Small intestine (tissue), 7 donors: ENCODE results near the gene ATXN3. TPM values are rescaled to one million over a fixed set of nuclear protein-coding genes. Genes with fewer than 3 reads are reported as not detected.

Source experiments
- DNase-seq, 2 donors: peaks; one replicate each; pipeline versions ENCODE4 v3.0.0 to v3.0.0-alpha.2; 2013
- FAIRE-seq: peaks from 2 replicates; lab custom pipeline; 2012; peaks lifted over from hg19 to GRCh38; lab: Jason Lieb, UNC
- H3K27ac ChIP-seq, 3 donors: one replicate each; pipeline ENCODE4 v1.5.1; 2013; ENCODE audit warnings: low read length in 2 of 3, mild to moderate bottlenecking in 2 of 3, control low read depth in 1 of 3, inconsistent platforms in 1 of 3, low read depth in 1 of 3, moderate library complexity in 1 of 3
- H3K27me3 ChIP-seq, 3 donors: one replicate each; pipeline ENCODE4 v1.6.1; 2013; ENCODE audit warnings: low read length in 3 of 3, inconsistent platforms in 1 of 3; ENCODE audit not compliant: control insufficient read depth in 3 of 3, insufficient read depth in 3 of 3
- H3K36me3 ChIP-seq, 3 donors: one replicate each; pipeline ENCODE4 v1.6.1; 2013; ENCODE audit warnings: low read length in 3 of 3, inconsistent platforms in 1 of 3, low read depth in 1 of 3, mild to moderate bottlenecking in 1 of 3, moderate library complexity in 1 of 3; ENCODE audit not compliant: control insufficient read depth in 3 of 3, insufficient read depth in 2 of 3
- H3K4me1 ChIP-seq, 3 donors: one replicate each; pipeline ENCODE4 v1.6.1; 2013; ENCODE audit warnings: low read length in 2 of 3, inconsistent platforms in 1 of 3, low read depth in 1 of 3, mild to moderate bottlenecking in 1 of 3, moderate library complexity in 1 of 3; ENCODE audit not compliant: control insufficient read depth in 3 of 3, insufficient read depth in 2 of 3
- H3K4me3 ChIP-seq, 3 donors: one replicate each; pipeline ENCODE4 v1.5.1; 2013; ENCODE audit warnings: low read length in 3 of 3, control low read depth in 1 of 3, inconsistent platforms in 1 of 3, low read depth in 1 of 3, mild to moderate bottlenecking in 1 of 3, moderate library complexity in 1 of 3
- H3K9me3 ChIP-seq, 2 donors: one replicate each; pipeline ENCODE4 v1.6.1; 2013; ENCODE audit warnings: low read depth in 1 of 2, low read length in 1 of 2; ENCODE audit not compliant: control insufficient read depth in 2 of 2, insufficient read depth in 1 of 2
- WGBS, 3 donors: extraction: QIAGEN DNeasy Blood & Tissue Kit; methylation state at CpG; one replicate each; pipeline ENCODE4 v1.1.7; 2013; 5-methylcytosine and 5-hydroxymethylcytosine counted together
- polyA plus RNA-seq, 4 donors: library from polyadenylated mRNA; stranded (reverse) in 3 of 4; unstranded in 1 of 4; fragments of 200-250 nt in 3 of 4; fragments of 120-200 nt in 1 of 4; gene quantifications; one replicate each; pipeline versions ENCODE4 v1.2.1 to v1.2.3, GENCODE V29; 2013
- donor health status: healthy with polysubstance abuse.
- donor health status: control.
- donor health status: control.
- donor health status: Bipolar disorder and iron deficiency.
- donor health status: healthy.

Gene ATXN3
- polyA plus RNA-seq, 4 donors, result 6.8 to 15.6 (median 9.0) TPM

DNA sequence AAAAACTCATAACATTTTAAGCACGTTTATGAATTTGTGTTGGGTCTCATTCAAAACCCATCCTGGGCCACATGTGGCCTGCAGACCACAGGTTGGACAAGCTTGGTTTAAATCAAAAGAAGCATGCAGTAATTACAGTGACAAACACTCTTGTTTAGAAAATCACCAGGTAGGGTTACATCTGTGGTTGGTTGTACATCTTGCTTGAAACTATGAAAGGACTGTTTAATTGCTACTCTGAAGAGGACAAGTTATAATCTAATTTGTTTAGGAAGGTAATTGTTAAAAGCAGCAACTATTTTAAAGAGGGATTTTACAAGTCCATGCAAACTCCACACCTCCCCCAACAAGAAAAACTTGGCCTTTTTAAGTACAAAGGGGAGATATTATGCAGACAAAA lies 70.5 kb downstream of the ATXN3 start:
- WGBS, 3 donors, result 17 to 57% (median 29%) methylated on average over 1 of the region's 1 CpG
- Histone ChIP-seq H3K4me1 (peaks cover 0 to 18% (median 3%) of the 10 kb centered on the region in 3 donors), H3K36me3 (peaks cover 0 to 22% (median 2%) of the 10 kb centered on the region in 3 donors), H3K9me3 (no peaks in the 10 kb centered on the region), H3K27ac (no peak overlapping the region), H3K4me3 (no peak overlapping the region), H3K27me3 (no peaks in the 10 kb centered on the region)
- FAIRE-seq (no peak), DNase-seq (no peak)

- no peak overlapping the region for H3K4me3 ChIP-seq
- 22 to 67% (median 40%) methylated on average over 11 of the region's 11 CpGs for WGBS, 3 donors
- peaks cover 0 to 30% (median 2%) of the 10 kb centered on the region in 3 donors for H3K36me3 ChIP-seq
- H3K4me1 ChIP-seq, result peaks cover 0 to 18% (median 3%) of the 10 kb centered on the region in 3 donors
- H3K27ac ChIP-seq, result peak overlapping the region in 2 of 3 donors; percentile 40 to 59
- H3K27me3 ChIP-seq, result no peaks in the 10 kb centered on the region
- DNase-seq (peak; percentile 58 to 72), FAIRE-seq (no peak)
- no peaks in the 10 kb centered on the region for H3K9me3 ChIP-seq
Measured at GRCh38 chr14:92033906-92034687, 72.3 kb downstream of the ATXN3 start.

DNA sequence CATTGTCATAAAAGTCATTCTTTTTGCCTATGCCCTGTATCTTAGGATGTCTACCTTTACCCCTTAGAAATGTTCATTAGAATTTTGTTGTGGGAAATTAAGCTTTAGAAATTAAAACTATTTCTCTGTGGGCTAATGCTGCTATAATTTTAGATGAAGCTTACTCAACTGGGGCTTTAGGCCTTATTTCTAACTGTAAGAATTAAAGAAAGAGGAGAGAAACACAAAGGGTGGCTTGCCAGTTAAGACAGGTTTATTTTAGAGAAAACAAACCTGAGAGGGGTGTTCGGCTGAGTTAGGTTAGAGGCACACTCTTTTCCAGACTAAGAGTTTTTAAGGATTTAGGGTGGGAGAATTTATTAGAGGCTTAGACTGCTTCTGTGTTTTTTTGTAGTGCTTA lies 72.9 kb downstream of the ATXN3 start:
- DNase-seq (no peak), FAIRE-seq (no peak)
- Histone ChIP-seq H3K36me3 (peaks cover 0 to 30% (median 2%) of the 10 kb centered on the region in 3 donors), H3K4me1 (peaks cover 0 to 18% (median 3%) of the 10 kb centered on the region in 3 donors), H3K27me3 (no peaks in the 10 kb centered on the region), H3K4me3 (no peak overlapping the region), H3K9me3 (no peaks in the 10 kb centered on the region), H3K27ac (peak overlapping the region in 1 of 3 donors; percentile 59)
- 90 to 99% (median 90%) methylated on average over 1 of the region's 1 CpG for WGBS, 3 donors

GRCh38 chr14:92026548-92027190 lies 79.7 kb downstream of the ATXN3 start:
- H3K9me3 ChIP-seq, result no peaks in the 10 kb centered on the region
- DNase-seq, result no peak
- FAIRE-seq, result no peak
- no peaks in the 10 kb centered on the region for H3K4me1 ChIP-seq
- WGBS, 3 donors, result 88 to 92% (median 90%) methylated on average over 21 of the region's 21 CpGs
- H3K27me3 ChIP-seq, result no peaks in the 10 kb centered on the region
- no peak overlapping the region for H3K4me3 ChIP-seq
- H3K27ac ChIP-seq, result no peak overlapping the region
- peaks cover 2 to 33% (median 5%) of the 10 kb centered on the region in 3 donors for H3K36me3 ChIP-seq

DNA sequence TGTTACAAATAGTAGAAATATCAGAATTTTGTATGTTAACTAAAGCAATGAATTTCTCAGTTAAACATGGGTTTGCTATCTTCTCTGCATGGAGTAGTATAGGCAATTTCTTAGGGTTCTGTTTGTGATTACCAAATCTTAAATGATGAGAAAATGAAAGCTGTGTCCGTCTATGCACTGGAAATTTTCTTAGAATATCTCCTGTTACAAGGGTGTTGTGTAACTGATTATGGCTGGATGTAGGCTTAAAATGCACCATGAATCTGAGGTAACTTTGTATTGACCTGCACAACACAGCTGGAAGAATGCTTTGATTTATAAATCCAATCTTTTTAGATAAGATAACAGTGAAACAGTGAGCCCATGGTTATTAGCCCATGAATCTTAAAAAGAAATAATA lies 84.3 kb downstream of the ATXN3 start:
- 21 to 58% (median 29%) methylated on average over 1 of the region's 1 CpG for WGBS, 3 donors
- Histone ChIP-seq H3K4me3 (no peak overlapping the region), H3K4me1 (no peaks in the 10 kb centered on the region), H3K27ac (no peak overlapping the region), H3K9me3 (no peaks in the 10 kb centered on the region), H3K36me3 (peaks cover 4 to 35% (median 10%) of the 10 kb centered on the region in 3 donors), H3K27me3 (no peaks in the 10 kb centered on the region)
- no peak for DNase-seq
- FAIRE-seq, result no peak

- DNase-seq (no peak), FAIRE-seq (no peak)
- H3K4me3 ChIP-seq, result no peak overlapping the region
- H3K4me1 ChIP-seq, result no peaks in the 10 kb centered on the region
- H3K36me3 ChIP-seq, result peaks cover 4 to 34% (median 10%) of the 10 kb centered on the region in 3 donors
- no peaks in the 10 kb centered on the region for H3K9me3 ChIP-seq
- 93% methylated on average over 3 of the region's 3 CpGs for WGBS, 3 donors
- H3K27ac ChIP-seq, result no peak overlapping the region
- H3K27me3 ChIP-seq, result no peaks in the 10 kb centered on the region
Measured at GRCh38 chr14:92021523-92021922, 84.9 kb downstream of the ATXN3 start.

DNA sequence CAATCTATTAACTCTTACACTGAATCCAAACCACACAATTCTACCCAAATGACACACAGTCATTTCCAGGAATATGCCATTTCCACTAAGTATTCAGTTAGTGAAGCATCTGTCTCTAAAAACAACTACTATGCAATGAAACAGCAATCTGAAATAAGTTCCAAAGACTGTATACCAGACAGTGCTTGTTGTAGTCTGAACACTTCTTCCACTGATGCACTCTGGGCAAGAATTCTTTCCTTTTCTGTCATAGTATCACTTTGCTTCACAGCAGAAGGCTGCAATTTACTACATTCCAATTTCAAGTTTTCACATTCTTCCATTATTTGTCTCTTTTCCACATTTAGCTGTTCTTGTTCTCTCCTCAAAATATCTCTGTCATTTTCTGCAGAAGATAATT lies 92.3 kb downstream of the ATXN3 start:
- H3K27ac ChIP-seq, result no peak overlapping the region
- H3K9me3 ChIP-seq, result no peaks in the 10 kb centered on the region
- no peaks in the 10 kb centered on the region for H3K4me1 ChIP-seq
- DNase-seq, result no peak
- H3K36me3 ChIP-seq, result peaks cover 2 to 31% (median 4%) of the 10 kb centered on the region in 3 donors
- H3K27me3 ChIP-seq, result no peaks in the 10 kb centered on the region
- no peak for FAIRE-seq
- H3K4me3 ChIP-seq, result no peak overlapping the region

- DNase-seq (peak in 1 of 2 donors; percentile 40), FAIRE-seq (peak; percentile 53)
- no peak overlapping the region for H3K4me3 ChIP-seq
- H3K9me3 ChIP-seq, result no peaks in the 10 kb centered on the region
- WGBS, 3 donors, result 28 to 62% (median 41%) methylated on average over 4 of the region's 4 CpGs
- H3K4me1 ChIP-seq, result no peaks in the 10 kb centered on the region
- peak overlapping the region in 1 of 3 donors; percentile 3 for H3K27ac ChIP-seq
- H3K27me3 ChIP-seq, result no peaks in the 10 kb centered on the region
- peaks cover 2 to 23% (median 4%) of the 10 kb centered on the region in 3 donors for H3K36me3 ChIP-seq
Measured at GRCh38 chr14:92012121-92012748, 94.1 kb downstream of the ATXN3 start.
